Stimulated activated CD8-positive, alpha-beta memory T cell treated with anti-CD3 and anti-CD28 coated beads, Interleukin-7, amount 100 ng/mL, for 1 hour (primary cell): Measurements from ENCODE around the gene PODN.

Experiments
- DNase-seq, 2 donors: peaks; one replicate each; pipeline ENCODE4 v3.0.0-alpha.2; 2020; ENCODE audit warnings: low read depth in 2 of 2

PODN gene

DNA sequence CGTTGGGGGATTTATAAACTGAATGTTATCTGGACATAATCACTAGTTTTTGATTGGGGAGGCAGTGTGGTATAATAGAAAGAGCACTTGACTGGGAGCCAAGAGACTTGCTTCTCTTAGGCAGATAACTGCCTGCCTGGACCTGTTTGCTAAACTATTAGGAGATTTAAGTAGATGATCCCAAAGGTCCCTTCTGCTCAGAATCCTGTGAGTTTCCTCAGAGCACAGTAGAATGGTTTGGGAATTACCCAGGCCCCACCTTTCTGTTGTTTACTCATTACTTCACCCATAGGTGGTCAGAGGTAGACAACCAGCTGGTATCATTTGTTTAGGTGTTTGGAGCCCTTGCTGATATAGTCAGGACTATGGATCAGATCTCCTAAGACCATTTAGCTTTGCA is 10.3 kb upstream of the PODN start:
- no peak for DNase-seq

DNA sequence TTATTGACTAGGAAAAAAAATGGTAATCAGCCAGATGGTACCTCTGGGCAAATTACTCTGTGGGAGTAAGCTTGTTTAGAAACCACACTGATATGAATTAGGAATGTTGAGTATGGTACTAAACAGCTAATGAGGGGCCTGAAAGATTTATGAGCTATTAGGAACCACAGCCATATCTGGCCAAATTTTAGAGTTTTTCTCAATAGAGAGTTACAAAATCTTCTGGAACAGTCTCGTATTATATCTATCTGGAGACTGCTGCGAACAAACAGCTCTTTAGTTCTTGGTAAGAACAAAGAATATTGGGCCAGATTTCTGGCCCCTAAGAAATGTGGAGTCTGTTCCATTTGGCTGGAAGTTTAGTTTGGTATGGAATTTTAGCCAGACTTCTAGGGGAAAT is 4.9 kb upstream of the PODN start:
- no peak for DNase-seq

DNA sequence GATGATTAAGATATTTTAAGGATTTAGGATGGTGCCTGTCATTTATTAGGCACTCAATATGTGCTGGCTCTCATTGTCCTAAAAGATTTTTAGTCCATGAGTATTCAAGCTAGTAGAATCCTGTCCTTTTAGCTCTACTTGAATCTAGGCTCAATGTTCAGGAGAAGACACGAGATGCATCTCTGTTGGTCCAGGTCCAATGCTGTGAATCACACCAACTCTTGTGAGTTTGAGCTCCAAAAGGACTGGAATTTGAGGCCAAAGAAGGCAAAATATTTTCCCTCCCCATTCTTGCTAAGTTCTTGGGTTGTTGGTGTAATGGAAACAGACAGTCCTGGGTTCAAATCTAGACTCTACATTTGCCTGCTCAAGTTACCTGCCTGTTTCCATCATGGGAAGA is 1.4 kb upstream of the PODN start:
- no peak for DNase-seq

DNA sequence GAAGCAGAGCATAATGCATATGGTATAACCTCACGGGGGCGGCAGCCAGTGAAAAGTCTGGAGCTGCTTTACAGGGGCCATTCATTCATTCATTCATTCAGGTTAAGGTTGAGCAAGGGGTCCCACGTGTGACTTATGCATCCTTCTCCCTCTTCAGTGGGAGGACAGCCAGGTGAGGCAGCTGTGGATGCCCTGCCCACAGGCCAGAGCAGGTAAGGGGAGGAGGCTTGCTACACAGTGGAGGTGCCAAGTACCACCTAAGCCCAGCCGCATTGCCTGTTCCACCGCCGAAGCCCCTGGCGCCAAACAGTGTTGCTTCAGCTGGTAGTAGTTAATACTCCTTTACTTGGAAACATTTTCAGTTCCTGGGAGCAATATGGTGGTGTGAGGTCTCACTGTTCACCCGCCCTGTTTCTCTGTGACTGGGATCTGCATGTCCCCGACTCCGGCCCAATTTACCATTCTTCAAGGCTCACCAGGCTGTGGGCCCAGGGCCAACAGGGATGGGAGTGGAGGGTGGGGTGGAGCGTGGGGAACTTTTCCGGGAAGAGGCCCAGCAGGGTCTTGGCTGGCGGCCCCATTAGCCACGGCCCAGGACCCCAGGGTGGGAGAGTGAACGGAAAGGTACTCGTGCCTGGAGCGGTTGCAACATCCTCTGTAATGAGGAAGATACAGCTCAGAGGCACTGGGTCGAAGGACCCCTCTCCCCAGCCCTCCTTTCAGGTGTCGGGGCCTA is 722 bp upstream of the PODN start:
- no peak for DNase-seq

DNA sequence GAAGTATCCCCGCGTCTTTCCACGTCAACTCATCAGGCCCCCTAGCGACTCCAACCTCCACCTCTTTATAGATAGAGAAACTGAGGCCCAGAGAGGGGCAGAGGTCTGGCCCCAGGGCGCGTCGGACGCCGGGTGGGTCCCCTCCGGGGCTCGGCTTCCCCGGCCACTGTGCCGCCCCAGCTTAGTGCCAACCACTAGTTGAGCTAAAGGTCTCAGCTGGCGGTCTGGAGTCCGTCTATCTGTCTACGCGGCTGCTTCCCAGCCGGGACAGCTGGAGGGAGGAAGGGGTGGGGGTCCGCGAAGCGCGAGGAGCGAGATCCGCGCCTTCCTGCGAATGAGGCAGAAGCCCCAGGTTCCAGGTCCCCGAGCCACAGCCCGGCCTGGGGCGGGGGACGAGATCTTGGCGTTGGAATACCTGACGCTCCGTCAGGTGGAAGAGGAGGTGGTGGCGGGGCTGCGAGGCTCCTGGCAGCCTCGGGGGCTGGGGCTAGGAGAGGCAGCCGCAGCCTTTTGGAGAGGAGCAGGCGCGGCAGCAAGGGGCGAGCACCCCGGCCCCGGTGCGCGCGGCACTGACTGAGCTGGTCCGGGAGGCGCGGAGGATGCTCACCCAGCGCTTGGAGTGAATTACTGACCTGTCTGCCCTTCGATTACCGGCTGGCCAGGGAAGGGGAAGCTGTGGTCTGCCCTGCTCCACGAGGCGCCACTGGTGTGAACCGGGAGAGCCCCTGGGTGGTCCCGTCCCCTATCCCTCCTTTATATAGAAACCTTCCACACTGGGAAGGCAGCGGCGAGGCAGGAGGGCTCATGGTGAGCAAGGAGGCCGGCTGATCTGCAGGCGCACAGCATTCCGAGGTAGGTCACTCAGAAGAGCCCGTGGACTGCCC is 937 bp downstream of the PODN start:
- DNase-seq = no peak

DNA sequence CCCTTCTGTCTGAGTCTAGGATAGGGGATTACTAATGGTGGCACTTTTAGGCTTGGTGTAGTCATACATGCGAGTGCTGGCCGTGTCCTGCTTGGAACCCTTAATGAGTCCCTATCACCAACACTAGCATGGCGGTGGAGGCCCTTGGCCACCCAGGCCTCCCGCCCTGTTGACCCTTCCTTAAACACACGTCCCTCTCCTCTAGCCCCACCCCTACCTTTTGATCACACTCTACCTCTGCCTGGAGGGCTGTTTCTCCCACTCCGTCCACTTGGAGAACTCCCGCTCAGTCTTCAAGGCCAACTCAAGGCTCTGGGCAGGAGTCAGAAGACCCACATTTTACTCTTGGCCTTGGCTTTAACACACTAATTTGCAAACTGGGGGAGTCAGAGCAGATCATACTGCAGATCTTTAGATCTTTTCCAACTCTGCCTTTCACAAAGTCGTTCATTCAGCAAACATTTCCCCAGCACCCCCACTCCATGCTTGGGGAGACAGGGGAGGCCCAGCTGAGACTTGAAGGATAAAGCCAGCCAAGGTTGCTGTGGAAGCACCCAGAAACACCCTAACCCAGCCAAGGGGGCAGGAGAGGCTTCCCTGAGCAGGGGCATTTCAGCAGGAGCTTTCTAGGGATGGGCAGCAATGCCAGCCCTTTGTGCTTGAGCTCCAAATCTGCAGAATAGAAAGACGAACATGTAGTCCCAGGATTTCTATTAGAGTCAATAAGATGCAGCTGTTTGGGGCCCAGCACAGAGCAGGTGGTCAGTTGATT is 1.9 kb downstream of the PODN start:
- no peak for DNase-seq

DNA sequence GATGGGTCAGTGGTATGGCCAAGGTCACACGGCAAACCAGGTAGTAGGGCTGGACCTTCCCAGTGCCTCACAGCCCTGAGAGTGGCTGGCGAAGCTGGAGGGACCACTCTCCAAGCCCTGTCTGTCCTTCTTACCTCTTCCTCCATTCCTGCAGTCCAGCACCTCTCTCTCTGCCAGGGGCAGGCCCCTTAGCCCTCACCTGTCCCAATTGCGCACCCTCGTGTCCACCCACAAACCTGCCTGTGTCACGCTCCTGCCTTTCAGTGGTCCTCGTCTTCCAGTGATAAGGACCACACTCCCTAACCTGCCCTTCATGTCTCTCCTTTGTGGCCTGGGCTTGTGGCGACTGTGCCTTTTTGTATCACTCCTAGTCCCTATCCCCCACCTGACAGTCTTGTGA is 3.4 kb downstream of the PODN start:
- DNase-seq = no peak

DNA sequence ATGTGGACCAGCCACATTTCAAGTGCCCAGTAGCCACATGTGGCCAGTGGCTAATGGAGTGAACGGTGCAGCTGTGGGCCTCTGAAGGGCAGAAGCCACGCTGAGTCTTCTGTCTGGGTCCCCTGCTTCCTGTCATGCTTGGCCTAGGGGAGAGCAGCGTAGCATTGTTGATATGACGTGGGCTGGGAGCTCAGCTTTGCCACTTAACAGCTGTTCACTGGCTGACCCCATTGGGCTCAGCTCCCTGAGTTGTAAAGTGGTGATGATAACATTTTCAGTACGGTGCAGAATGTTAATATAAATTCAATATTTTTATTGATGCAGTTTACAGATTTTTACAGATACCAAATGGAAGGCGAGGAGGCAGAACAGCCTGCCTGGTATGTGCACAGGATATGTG is 4.5 kb downstream of the PODN start:
- DNase-seq = no peak

DNA sequence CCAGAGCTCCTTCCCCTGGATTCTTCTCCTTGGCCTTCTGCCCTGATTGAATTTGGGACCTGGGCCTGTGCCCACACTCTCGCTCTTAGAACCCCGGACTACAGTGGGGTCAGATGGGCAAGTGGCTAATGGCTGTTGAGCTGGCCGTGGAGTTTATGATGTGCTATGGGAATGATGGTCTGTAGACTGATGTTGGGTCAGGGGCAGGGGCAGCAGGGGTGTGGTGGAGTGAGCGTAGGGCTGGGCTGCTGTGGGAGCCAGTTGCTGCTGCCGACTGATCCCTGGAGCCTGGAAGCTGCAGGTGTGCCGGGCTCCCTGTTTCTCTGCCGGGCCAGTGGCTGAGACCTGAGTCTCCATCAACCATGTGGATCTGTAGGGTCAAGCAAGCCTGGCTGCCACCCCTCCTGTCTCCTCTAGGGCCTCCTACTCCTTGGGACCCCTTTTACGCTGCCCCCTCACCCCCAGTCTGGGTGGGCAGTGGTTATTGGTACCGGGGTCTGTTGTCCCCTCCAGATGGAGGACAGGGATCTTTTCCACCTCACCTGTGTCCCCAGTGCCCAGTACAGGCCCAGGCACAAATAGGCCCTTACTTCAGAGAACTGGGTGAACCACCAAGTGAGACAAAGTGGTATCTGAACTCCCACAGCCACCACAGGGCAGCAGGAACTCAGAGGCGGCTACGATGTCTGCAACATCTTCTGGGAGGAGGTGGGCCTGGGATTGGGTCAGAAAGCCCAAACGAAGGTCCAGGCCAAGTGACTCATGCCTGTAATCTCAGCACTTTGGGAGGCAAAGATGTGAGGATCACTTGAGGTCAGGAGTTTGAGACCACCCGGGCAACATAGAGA is 5.1 kb downstream of the PODN start:
- DNase-seq = no peak

DNA sequence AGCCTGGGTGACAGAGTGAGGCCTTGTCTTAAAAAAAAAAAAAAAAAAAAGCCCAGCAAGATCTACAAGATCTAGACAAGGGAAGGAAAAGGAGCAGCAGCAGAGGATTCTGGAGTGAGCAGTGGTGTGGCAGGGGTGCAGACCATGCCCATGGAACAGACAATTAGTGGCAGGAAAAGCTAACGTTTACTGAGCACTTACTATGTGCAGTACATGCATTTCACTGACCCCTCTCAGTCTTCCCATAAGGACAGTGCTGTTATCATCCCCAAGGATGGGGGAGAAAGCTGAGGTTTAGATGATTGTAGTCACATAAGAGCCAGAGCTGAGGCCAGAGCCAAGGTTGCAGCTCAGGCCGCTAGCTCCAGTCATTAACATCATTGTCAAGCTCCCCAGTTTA is 5.9 kb downstream of the PODN start:
- no peak for DNase-seq

DNA sequence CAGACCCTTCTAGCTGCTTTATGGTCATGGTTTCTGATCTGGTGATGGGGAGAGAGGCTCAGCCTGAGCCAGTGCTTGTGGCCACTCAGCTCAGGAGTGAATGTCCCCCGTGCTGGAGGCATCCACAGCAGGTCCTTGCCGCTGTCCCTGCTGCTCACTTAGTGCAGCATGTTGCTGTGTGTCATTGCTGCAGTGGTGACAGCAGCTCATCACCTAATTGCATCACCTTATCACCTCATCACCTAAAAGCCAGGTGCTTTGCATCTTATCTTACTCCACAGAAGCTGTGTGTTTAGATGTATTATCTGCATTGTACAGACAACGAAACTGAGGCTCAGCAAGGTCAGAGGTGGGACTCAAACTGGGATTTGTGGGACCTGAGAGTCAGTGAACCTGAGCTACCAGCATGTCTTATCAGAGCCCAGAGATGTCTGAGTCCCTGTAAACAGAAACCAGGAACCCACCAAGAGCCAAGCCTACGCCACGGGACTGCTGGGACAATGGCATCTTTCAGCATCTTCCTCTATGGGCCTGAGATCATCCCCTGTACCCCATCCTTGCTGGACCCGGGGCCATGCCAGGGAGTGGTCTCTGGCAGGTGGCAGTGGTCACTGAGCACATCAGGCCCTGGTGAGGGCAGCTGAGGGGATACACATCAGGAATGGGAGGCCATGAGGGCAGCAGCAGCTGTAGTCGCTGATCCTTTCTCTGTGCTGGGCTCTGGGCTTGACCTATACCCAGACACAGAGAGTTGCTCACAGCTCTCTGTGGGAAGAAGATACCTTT is 6.5 kb downstream of the PODN start:
- DNase-seq = no peak

DNA sequence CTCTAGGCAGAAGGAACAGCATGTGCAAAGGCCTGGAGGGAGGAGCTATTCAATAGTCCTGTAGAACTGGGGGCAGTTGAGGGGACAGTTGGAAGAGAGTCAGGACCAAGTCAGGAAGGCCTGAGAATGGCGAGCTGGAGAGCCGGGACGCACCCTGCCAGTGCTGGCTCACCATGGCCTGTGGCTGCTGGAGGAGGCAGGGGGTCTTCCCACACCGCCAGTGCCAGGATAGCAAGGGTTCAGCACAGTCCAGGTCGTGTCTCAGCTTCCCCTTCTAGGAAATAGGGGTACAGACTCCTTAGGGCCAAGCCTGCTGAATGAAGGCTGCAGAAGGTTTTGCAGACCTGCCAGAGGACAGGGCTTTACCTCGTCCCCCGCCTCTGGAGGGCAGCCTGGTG is 7.3 kb downstream of the PODN start:
- no peak for DNase-seq

DNA sequence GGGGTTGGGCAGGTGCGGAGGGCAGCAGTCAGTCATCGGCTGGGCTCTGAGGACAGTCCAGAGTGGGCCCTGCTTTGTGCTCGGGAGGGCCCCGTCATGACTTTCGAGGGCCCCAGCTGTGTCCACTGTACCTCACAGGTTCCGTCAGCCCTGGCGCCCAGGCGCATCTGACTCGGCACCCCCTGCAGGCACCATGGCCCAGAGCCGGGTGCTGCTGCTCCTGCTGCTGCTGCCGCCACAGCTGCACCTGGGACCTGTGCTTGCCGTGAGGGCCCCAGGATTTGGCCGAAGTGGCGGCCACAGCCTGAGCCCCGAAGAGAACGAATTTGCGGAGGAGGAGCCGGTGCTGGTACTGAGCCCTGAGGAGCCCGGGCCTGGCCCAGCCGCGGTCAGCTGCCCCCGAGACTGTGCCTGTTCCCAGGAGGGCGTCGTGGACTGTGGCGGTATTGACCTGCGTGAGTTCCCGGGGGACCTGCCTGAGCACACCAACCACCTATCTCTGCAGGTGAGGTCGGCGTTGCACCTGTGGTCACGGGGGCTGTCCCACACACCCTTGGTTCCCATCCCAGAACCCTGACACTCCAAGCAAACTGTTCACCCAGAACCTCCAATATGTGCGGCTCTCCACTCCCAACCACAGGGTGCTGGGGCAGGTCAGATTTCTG is 7.8 kb downstream of the PODN start:
- no peak for DNase-seq

DNA sequence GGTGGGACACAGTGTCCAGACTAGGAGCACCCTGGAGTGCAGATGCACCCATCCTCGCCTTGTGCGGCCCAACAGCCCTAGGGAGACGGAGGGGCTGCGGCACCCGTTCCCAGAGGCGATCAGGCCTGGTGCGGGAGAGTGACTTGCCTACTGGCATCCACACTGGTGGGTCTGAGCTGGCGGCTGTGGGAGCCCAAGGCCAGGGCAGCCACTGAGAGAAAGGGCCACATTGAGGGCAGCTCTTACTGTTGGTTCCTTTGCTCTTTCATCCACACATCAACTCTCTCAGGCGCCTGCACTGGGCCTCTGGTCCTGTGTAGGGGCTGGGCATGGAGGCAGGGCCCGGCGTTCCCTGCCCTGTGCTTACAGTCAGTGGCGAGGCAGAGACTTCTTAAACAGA is 8.6 kb downstream of the PODN start:
- no peak for DNase-seq

DNA sequence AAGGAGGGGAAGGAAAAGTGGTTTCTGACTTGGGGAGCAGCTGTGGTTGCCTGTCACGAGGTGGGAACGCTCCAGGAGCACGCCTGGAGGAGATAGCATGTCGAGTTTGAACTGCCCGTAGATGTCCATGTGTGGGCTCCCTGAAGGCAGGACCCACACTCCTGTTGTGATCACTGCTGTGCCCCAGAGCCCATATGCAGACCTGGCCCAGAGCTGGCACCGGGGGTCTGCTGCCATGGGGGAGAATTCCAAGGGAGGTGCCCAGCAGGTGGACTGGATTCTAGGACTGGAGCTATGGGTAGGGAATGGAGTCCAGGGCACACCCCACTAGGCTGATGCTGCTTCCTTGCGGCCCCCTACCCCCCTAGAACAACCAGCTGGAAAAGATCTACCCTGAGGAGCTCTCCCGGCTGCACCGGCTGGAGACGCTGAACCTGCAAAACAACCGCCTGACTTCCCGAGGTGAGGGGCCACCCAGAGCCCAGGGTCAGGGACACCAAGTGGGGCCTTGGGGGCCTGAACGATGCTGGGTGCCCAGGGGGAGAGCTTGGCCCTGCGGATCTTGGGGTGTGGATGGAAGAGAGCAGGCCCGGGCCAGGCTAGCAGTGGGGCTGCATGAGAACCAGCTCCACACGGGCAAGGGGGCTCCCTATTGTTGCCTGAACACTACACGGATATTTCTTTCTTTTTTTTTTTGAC is 9.3 kb downstream of the PODN start:
- DNase-seq = no peak

DNA sequence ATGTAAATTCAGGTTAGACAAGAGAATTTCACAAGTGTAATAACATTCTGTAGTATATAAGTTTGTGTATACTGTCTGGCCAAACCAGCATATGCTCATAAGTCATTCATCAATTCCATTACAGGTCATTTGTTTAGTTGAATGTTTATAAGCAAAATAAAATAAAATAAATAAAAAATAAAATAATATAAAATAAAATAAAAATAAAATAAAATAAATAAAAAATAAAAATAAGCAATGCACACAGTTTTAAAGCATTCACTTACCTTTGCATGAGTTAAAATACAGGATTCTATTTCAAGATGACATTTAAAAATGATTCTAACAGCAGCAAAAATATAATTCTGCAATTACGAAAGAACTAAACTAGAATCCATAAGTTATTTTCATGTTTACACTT is 9.9 kb downstream of the PODN start:
- no peak for DNase-seq

DNA sequence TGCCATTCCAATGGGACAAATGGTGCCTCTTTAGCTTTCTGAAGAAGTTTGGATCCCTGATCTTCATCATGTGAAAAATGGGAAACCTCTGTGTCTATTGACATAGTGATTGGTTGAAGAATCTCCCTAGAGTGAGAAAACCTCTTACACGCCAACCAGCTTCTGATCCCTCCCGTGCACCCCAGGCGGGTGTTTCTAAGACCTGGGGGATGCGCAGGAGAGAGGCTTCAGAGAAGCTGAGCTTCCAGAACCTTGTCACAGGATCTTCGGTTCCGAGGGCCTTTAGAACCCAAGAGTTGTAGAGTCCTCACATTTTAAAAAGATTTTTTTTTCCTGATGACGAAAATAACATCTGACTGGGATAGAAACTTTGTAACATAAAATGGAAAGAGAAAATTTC is 11.3 kb downstream of the PODN start:
- DNase-seq = no peak

DNA sequence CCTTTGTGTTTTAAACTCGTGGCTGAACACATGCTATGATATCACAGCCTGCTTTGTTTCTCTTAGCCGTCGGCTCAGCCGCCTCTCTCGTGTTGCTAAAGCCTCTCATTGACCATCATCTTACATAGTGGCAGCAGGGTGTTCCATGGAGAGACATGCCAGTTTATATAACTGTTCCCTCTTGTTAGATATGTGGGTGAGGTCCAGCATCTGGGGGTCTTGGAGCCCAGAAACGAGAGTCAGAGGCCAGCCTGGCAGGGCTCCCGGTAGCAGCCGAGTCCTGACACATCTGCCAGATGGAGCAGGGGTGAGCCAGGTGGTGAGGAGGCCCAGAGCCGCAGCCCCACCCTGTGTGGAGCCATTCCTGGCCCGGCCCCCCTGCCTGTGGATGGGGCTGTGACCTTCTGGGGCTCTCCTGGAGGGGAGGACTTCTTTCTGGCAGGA is 11.9 kb downstream of the PODN start:
- DNase-seq = no peak

DNA sequence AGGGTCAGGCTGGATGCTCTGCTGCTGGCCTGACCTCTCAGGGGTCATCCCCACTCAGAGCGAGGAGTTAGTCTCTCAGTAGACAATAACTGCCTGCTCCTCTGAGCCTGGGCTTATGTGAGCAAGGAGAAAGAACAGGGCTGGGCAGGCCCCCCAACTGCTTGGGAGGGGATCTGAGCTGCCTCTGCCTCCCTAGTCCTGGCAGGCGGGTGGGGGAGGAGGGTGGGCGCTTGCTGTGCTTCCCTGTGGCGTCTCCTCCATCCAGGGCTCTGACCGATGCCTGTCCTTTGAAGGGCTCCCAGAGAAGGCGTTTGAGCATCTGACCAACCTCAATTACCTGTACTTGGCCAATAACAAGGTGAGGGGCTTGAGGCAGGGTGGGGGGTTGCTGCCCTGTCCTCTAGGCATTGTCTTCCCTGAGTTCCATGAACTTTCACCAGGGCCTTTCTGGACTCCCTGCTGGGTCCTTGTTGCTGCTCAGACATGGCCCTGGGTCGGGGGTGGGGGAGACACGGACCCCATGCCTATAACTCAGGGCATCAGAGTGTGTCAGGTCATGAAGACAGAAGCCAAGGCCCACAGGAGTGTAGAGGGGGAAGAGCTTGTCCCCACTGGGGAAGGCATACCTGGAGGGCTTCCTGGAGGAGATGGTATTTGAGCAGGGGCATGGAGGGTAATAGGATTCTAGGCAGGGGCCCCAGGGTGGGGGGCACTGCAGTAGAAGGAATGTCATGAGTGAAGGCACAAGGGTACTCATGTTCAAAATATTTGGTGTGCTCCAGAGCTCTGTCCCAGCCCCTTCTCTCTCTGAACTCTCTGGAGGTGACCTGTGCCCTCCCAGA is 12.5 kb downstream of the PODN start:
- DNase-seq = no peak
